ENCODE results near the gene SRP19. TPM values are rescaled to one million over a fixed set of nuclear protein-coding genes. Genes with fewer than 3 reads are reported as not detected.

The SRP19 gene
- total and polyA plus RNA-seq, 2 of the 8 experiments (the other 6 are each of a cell fraction or from before 2014, with no cell fraction given) = 27.5 to 79.9 TPM

- H3K56ac ChIP-seq (replicated peaks; ENCODE audit: insufficient read length, low read depth, low read length) = no peak overlapping the region
- ChIA-PET POLR2A (ENCODE audit: partially characterized antibody) (interaction anchor here (0.7 to 1.4 kb wide), 3 partner anchors 9 to 105 kb away, joined by 3 to 4 read pairs (median 3); no protein-coding TSS in a partner anchor), CTCF (ENCODE audit: partially characterized antibody) (interaction anchor here (0.6 to 3.8 kb wide), 4 partner anchors 12 to 160 kb away, joined by 3 to 22 read pairs (median 4); no protein-coding TSS in a partner anchor)
- H2BK15ac ChIP-seq (ENCODE audit: low read length) = no peak overlapping the region
- no peak overlapping the region for H3K14ac ChIP-seq (ENCODE audit: insufficient read length)
- no peak overlapping the region for H3K9ac ChIP-seq (replicated peaks in 1 of 4; ENCODE audit: extremely low read depth in 1 of 4, low read depth in 3 of 4, low read length in 3 of 4)
- no peak overlapping the region for H4K91ac ChIP-seq (replicated peaks; ENCODE audit: insufficient read length, low read length)
- H3K4me2 ChIP-seq (ENCODE audit: insufficient read depth in 1 of 2, low read depth in 2 of 2, low read length in 2 of 2) = no peak overlapping the region
- no peak overlapping the region for H4K8ac ChIP-seq (ENCODE audit: extremely low read depth, insufficient read depth, low read length)
- H2BK120ac ChIP-seq (replicated peaks; ENCODE audit: low read depth, low read length) = no peak overlapping the region
- H2BK20ac ChIP-seq (ENCODE audit: low read length) = no peak overlapping the region
- no peak overlapping the region for H3K18ac ChIP-seq (ENCODE audit: extremely low read depth, low read length)
- no peaks in the 10 kb centered on the region for H3K27me3 ChIP-seq (replicated peaks in 1 of 4; ENCODE audit: control insufficient read depth in 3 of 4, extremely low read depth in 1 of 4, insufficient read depth in 3 of 4, low read length in 3 of 4)
- no peak overlapping the region for H4K5ac ChIP-seq (ENCODE audit: insufficient read length, low read depth, low read length)
- H3K4ac ChIP-seq (replicated peaks; ENCODE audit: insufficient read length, low read depth, low read length) = no peak overlapping the region
- H2BK12ac ChIP-seq (ENCODE audit: low read depth, low read length) = no peak overlapping the region
- FAIRE-seq (no peak), DNase-seq (ENCODE audit: low read depth in 1 of 2, low spot score in 2 of 2) (no peak)
- peaks cover 3 to 7% of the 10 kb centered on the region in 2 experiments for H4K20me1 ChIP-seq (replicated peaks in 1 of 2; ENCODE audit: control insufficient read depth in 1 of 2, insufficient read depth in 2 of 2, low read length in 2 of 2)
- H3K23me2 ChIP-seq (ENCODE audit: low read depth, low read length) = no peaks in the 10 kb centered on the region; the same call in 1 of the 2 replicates
- TF ChIP-seq SIN3A (conservative IDR thresholded peaks at IDR 0.05 in 1 of 2, IDR thresholded peaks at IDR 0.05 in 1 of 2; ENCODE audit: low read depth in 1 of 2, low read length in 2 of 2) (no peak), FOSL1 (IDR thresholded peaks at IDR 0.05; ENCODE audit: insufficient read depth, low read depth, low read length) (no peak), RNF2 (IDR thresholded peaks at IDR 0.05; ENCODE audit: borderline replicate concordance, low read depth, low read length, missing control alignments, poor library complexity, severe bottlenecking) (no peak), TAF7 (optimal IDR thresholded peaks at IDR 0.05; ENCODE audit: borderline replicate concordance, low read depth, low read length) (no peak), CBX8 (IDR thresholded peaks at IDR 0.05; ENCODE audit: borderline replicate concordance, low read depth, low read length) (no peak), NRF1 (IDR thresholded peaks at IDR 0.05; ENCODE audit: low read depth, low read length) (no peak), GTF2F1 (IDR thresholded peaks at IDR 0.05; ENCODE audit: borderline replicate concordance, low read depth, low read length) (no peak), KDM4A (IDR thresholded peaks at IDR 0.05; ENCODE audit: low read depth, low read length, severe bottlenecking) (no peak), PHF8 (conservative IDR thresholded peaks at IDR 0.05; ENCODE audit: low read depth, low read length) (no peak)
- H3K27ac ChIP-seq (ENCODE audit: low read depth, low read length) = no peak overlapping the region
- no peaks in the 10 kb centered on the region for H3K4me1 ChIP-seq (replicated peaks in 1 of 4; ENCODE audit: control insufficient read depth in 3 of 4, insufficient read depth in 4 of 4, low read length in 3 of 4)
- no peak overlapping the region for H2AK5ac ChIP-seq (ENCODE audit: low read depth, low read length)
- WGBS, 2 experiments (ENCODE audit: extremely low coverage in 1 of 2, insufficient coverage in 1 of 2, insufficient read length in 1 of 2, insufficient replicate concordance in 2 of 2, low coverage in 1 of 2, low lambda C conversion rate in 2 of 2, missing lambda C conversion rate in 1 of 2) = 89% methylated on average over 3 of the region's 3 CpGs; no CpG with 5 or more reads in 1 of the 2 experiments
- no peak overlapping the region for H3K23ac ChIP-seq (ENCODE audit: insufficient read length)
- no peak overlapping the region for H3K4me3 ChIP-seq (ENCODE audit: extremely low read depth in 1 of 4, insufficient read depth in 2 of 4, low read depth in 3 of 4, low read length in 4 of 4)
- peaks cover 0 to 48% (median 19%) of the 10 kb centered on the region in 4 experiments; a peak in 6 of 8 replicates for H3K36me3 ChIP-seq (ENCODE audit: control insufficient read depth in 2 of 4, insufficient read depth in 4 of 4, low read length in 3 of 4)
- H3K79me2 ChIP-seq (ENCODE audit: control insufficient read depth in 1 of 2, insufficient read depth in 2 of 2, low read length in 2 of 2) = no peaks in the 10 kb centered on the region
- H3K79me1 ChIP-seq (ENCODE audit: low read depth, low read length) = no peaks in the 10 kb centered on the region
- H2AFZ ChIP-seq (ENCODE audit: low read length) = no peak overlapping the region
- H2BK5ac ChIP-seq (ENCODE audit: low read depth, low read length) = no peak overlapping the region
- no peaks in the 10 kb centered on the region for H3K9me3 ChIP-seq (ENCODE audit: insufficient read depth in 2 of 2, low read depth in 1 of 2, low read length in 1 of 2)
Observed at GRCh38 chr5:112885001-112885400, 23.9 kb downstream of the SRP19 start.
